Measurements from ENCODE around the gene WDFY2. TPM values are rescaled to one million over a fixed set of nuclear protein-coding genes. Genes with fewer than 3 reads are reported as not detected.

The WDFY2 gene
- total and polyA plus RNA-seq, 10 of the 15 experiments (the other 5 are each of a cell fraction or from before 2014, with no cell fraction given): 2.1 to 13.0 (median 8.1) TPM

- FAIRE-seq: no peak
- Histone ChIP-seq H3K9ac (ENCODE audit: control insufficient read depth, insufficient read depth, low read length) (no peak overlapping the region), H3K36me3 (ENCODE audit: control insufficient read depth in 2 of 2, insufficient read depth in 2 of 2, low read length in 1 of 2) (no peaks in the 10 kb centered on the region), H3K27ac (ENCODE audit: control insufficient read depth, insufficient read depth) (no peak overlapping the region), H3K4me2 (ENCODE audit: control insufficient read depth, insufficient read depth) (no peak overlapping the region), H4K20me1 (ENCODE audit: control insufficient read depth, insufficient read depth) (no peaks in the 10 kb centered on the region), H3K27me3 (replicated peaks in 1 of 2; ENCODE audit: control insufficient read depth in 2 of 2, insufficient read depth in 2 of 2, low read length in 1 of 2) (no peaks in the 10 kb centered on the region), H3K4me1 (ENCODE audit: control insufficient read depth, insufficient read depth, low read length) (no peaks in the 10 kb centered on the region), H3K79me2 (ENCODE audit: control insufficient read depth, insufficient read depth, low read length) (no peaks in the 10 kb centered on the region; the same call in 1 of the 2 replicates), H2AFZ (ENCODE audit: control insufficient read depth, low read depth, low read length) (no peak overlapping the region), H3K4me3 (no peak overlapping the region), H3K9me3 (replicated peaks; ENCODE audit: control insufficient read depth, insufficient read depth, low read length) (peaks cover 2% of the 10 kb centered on the region; the same call in 1 of the 3 replicates)
- 44% methylated on average over 2 of the region's 2 CpGs for WGBS (ENCODE audit: insufficient coverage, insufficient replicate concordance, low lambda C conversion rate, missing lambda C conversion rate)
- DNase-seq (ENCODE audit: low read depth, low spot score): no peak
- RAD21 ChIA-PET (ENCODE audit: unreplicated experiment): no interaction called here
- POLR2A ChIA-PET: no interaction called here
- no peak for ATAC-seq
- intact Hi-C loops (cut with micrococcal nuclease; ENCODE audit: unreplicated experiment): no loop called here
- in situ Hi-C loops (cut with MboI): no loop called here
- BruUV-seq (replicated peaks): no TSS peak
- SMC1A ChIA-PET (ENCODE audit: uncharacterized antibody, unreplicated experiment): no interaction called here
- CTCF ChIA-PET: no interaction called here
- TF ChIP-seq CTCF (IDR thresholded peaks at IDR 0.05 in 2 of 3, conservative IDR thresholded peaks at IDR 0.05 in 1 of 3; ENCODE audit: control insufficient read depth in 2 of 3, extremely low read depth in 1 of 3, insufficient read depth in 1 of 3, low read depth in 3 of 3, low read length in 3 of 3) (no peak), TCF12 (IDR thresholded peaks at IDR 0.05; ENCODE audit: low read depth, low read length) (no peak), EP300 (IDR thresholded peaks at IDR 0.05; ENCODE audit: borderline replicate concordance in 1 of 2, control insufficient read depth in 1 of 2, low read depth in 2 of 2, low read length in 2 of 2) (no peak), SUZ12 (IDR thresholded peaks at IDR 0.05; ENCODE audit: unreplicated experiment) (no peak), NFYA (IDR thresholded peaks at IDR 0.05; ENCODE audit: borderline replicate concordance, low read depth, low read length) (no peak), ZZZ3 (IDR thresholded peaks at IDR 0.05; ENCODE audit: control insufficient read depth, insufficient read length, low read depth) (no peak), RB1 (IDR thresholded peaks at IDR 0.05; ENCODE audit: borderline replicate concordance) (no peak), PRDM15 (CRISPR knock-in tag; IDR thresholded peaks at IDR 0.05) (no peak), IKZF1 (conservative IDR thresholded peaks at IDR 0.05) (no peak), NR2C2 (IDR thresholded peaks at IDR 0.05; ENCODE audit: borderline replicate concordance, control insufficient read depth, insufficient read length, low read depth) (no peak), TCF3 (IDR thresholded peaks at IDR 0.05; ENCODE audit: borderline replicate concordance, insufficient read depth, low read depth, low read length) (no peak)
- TF ChIP-seq, protein P1, sequence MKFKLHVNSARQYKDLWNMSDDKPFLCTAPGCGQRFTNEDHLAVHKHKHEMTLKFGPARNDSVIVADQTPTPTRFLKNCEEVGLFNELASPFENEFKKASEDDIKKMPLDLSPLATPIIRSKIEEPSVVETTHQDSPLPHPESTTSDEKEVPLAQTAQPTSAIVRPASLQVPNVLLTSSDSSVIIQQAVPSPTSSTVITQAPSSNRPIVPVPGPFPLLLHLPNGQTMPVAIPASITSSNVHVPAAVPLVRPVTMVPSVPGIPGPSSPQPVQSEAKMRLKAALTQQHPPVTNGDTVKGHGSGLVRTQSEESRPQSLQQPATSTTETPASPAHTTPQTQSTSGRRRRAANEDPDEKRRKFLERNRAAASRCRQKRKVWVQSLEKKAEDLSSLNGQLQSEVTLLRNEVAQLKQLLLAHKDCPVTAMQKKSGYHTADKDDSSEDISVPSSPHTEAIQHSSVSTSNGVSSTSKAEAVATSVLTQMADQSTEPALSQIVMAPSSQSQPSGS (IDR thresholded peaks at IDR 0.05; ENCODE audit: low read length): no peak
- TF ChIP-seq, protein P2, sequence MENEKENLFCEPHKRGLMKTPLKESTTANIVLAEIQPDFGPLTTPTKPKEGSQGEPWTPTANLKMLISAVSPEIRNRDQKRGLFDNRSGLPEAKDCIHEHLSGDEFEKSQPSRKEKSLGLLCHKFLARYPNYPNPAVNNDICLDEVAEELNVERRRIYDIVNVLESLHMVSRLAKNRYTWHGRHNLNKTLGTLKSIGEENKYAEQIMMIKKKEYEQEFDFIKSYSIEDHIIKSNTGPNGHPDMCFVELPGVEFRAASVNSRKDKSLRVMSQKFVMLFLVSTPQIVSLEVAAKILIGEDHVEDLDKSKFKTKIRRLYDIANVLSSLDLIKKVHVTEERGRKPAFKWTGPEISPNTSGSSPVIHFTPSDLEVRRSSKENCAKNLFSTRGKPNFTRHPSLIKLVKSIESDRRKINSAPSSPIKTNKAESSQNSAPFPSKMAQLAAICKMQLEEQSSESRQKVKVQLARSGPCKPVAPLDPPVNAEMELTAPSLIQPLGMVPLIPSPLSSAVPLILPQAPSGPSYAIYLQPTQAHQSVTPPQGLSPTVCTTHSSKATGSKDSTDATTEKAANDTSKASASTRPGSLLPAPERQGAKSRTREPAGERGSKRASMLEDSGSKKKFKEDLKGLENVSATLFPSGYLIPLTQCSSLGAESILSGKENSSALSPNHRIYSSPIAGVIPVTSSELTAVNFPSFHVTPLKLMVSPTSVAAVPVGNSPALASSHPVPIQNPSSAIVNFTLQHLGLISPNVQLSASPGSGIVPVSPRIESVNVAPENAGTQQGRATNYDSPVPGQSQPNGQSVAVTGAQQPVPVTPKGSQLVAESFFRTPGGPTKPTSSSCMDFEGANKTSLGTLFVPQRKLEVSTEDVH (IDR thresholded peaks at IDR 0.05; ENCODE audit: low read depth, partially characterized antibody): no peak
Measured at GRCh38 chr13:51673165-51673564, 88.9 kb downstream of the WDFY2 start.

Data from GM12878 (cell line).